OCI-LY7 (cell line): ENCODE results near the gene CACNG5. TPM values are rescaled to one million over a fixed set of nuclear protein-coding genes. Genes with fewer than 3 reads are reported as not detected.

Source experiments
- BruUV-seq: library from RNA; stranded (reverse); fragments of 400-500 nt; replicated peaks from 2 replicates; lab custom pipeline; 2021; lab: Mats Ljungman, UMichigan
- CTCF ChIA-PET: fragments of 300-600 bp; sonication (Branson Sonifier 250); formaldehyde crosslinking; loops from one replicate; lab custom pipeline; 2022; ENCODE audit warnings: antibody characterized with exemption; ENCODE audit not compliant: unreplicated experiment; lab: Charles Lee
- POLR2A ChIA-PET: fragments of 300-600 bp; sonication (Branson Sonifier 250); formaldehyde crosslinking; loops from one replicate; lab custom pipeline; 2022; ENCODE audit warnings: antibody characterized with exemption; lab: Charles Lee
- DNase-seq: peaks from one replicate; pipeline ENCODE4 v3.0.0-alpha.2; 2015; ENCODE audit warnings: low spot score
- H2AFZ ChIP-seq: fragments of 200-600 bp; sonication (generic), shearing (Covaris generic); 2 replicates; pipeline ENCODE4 v1.6.1; 2014; ENCODE audit warnings: mild to moderate bottlenecking, antibody characterized with exemption, low read length, moderate library complexity
- H3K27ac ChIP-seq: fragments of 200-600 bp; sonication (generic); 2 replicates; pipeline ENCODE4 v1.5.1; 2014; ENCODE audit warnings: mixed run types, low read depth, mild to moderate bottlenecking, moderate library complexity, low read length, inconsistent platforms; ENCODE audit not compliant: poor library complexity, severe bottlenecking
- H3K36me3 ChIP-seq: fragments of 200-600 bp; sonication (generic); 2 replicates; pipeline ENCODE4 v1.6.1; 2014; ENCODE audit warnings: mild to moderate bottlenecking, antibody characterized with exemption, low read length, moderate library complexity, mixed read lengths; ENCODE audit not compliant: insufficient read depth
- H3K4me1 ChIP-seq: fragments of 200-600 bp; sonication (generic); 2 replicates; pipeline ENCODE4 v1.5.1; 2014; ENCODE audit warnings: mild to moderate bottlenecking, low read length; ENCODE audit not compliant: insufficient read depth, poor library complexity, severe bottlenecking
- H3K4me2 ChIP-seq: fragments of 200-600 bp; sonication (generic); 2 replicates; pipeline ENCODE4 v1.6.1; 2014; ENCODE audit warnings: mild to moderate bottlenecking, low read length
- H3K4me3 ChIP-seq: fragments of 200-600 bp; sonication (generic); 2 replicates; pipeline ENCODE4 v1.5.1; 2014; ENCODE audit warnings: mild to moderate bottlenecking, low read depth, low read length; ENCODE audit not compliant: poor library complexity, severe bottlenecking
- H3K79me2 ChIP-seq: fragments of 200-600 bp; sonication (generic); 2 replicates; pipeline ENCODE4 v1.6.1; 2016; ENCODE audit warnings: low read depth, mild to moderate bottlenecking, low read length, moderate library complexity, mixed read lengths; ENCODE audit not compliant: insufficient read depth
- H3K9me2 ChIP-seq: fragments of 200-600 bp; sonication (generic); 2 replicates; pipeline ENCODE4 v1.6.1; 2016; ENCODE audit warnings: mild to moderate bottlenecking, low read length, mixed read lengths; ENCODE audit not compliant: insufficient read depth
- H3K9me3 ChIP-seq: fragments of 200-600 bp; sonication (generic); 2 replicates; pipeline ENCODE4 v1.6.1; 2014; ENCODE audit warnings: mild to moderate bottlenecking, mixed run types, low read length, mixed read lengths
- H4K20me1 ChIP-seq: fragments of 200-600 bp; sonication (generic); 2 replicates; pipeline ENCODE4 v1.6.1; 2014; ENCODE audit warnings: mild to moderate bottlenecking, antibody characterized with exemption, low read length, moderate library complexity, mixed read lengths; ENCODE audit not compliant: insufficient read depth
- EZH2phosphoT487 ChIP-seq: fragments of 200-600 bp; sonication (generic); IDR thresholded peaks from 2 replicates; pipeline ENCODE4 v1.6.1; 2018; ENCODE audit warnings: low read depth, borderline replicate concordance, mild to moderate bottlenecking, mixed run types, antibody characterized with exemption, low read length, moderate library complexity, mixed read lengths
- intact Hi-C: fragments of 100-400 bp; cut with micrococcal nuclease; formaldehyde crosslinking; loops from one replicate; pipeline ENCODE4 v1.10.0; 2022; ENCODE audit not compliant: unreplicated experiment
- total RNA-seq, 2 experiments: library from RNA; depleted of rRNA in 1 of 2; stranded (reverse); fragments of >200 nt in 1 of 2; shearing (Covaris generic) in 1 of 2; gene quantifications; 2 replicates each; pipeline ENCODE4 v1.2.3, GENCODE V29; 2014 to 2022
- TF ChIP-seq, protein P1 (sequence below): fragments of 200-600 bp; sonication (generic); conservative IDR thresholded peaks from 2 replicates; pipeline ENCODE4 v1.5.1; 2014; ENCODE audit warnings: mild to moderate bottlenecking, antibody characterized with exemption, low read length, moderate library complexity, mixed read lengths

Gene CACNG5
- total RNA-seq, 2 experiments from 2014 or later, result not detected

DNA sequence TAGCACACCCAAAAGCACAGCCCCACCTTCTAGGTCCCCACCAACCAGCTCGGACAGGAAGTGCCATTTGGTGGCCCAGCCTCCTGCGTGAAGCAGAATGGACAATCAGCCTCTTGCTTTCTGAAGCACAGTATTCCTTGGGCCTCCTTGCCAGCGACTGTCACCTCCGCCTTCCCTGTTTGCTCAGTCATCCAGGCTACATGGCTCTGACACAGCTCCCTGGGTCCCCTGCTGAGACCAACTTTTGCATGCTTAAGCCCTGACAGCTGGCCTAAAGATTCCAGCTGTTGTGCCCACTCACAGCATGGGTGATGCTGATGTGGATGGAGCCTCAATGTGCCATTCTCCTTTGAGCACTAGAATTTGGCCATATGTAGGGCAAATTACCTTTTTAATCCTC lies 4.5 kb upstream of the CACNG5 start:
- H3K4me2 ChIP-seq, result no peak overlapping the region
- no peaks in the 10 kb centered on the region for H3K9me3 ChIP-seq
- TF ChIP-seq EZH2phosphoT487, result no peak
- TF ChIP-seq, protein P1, sequence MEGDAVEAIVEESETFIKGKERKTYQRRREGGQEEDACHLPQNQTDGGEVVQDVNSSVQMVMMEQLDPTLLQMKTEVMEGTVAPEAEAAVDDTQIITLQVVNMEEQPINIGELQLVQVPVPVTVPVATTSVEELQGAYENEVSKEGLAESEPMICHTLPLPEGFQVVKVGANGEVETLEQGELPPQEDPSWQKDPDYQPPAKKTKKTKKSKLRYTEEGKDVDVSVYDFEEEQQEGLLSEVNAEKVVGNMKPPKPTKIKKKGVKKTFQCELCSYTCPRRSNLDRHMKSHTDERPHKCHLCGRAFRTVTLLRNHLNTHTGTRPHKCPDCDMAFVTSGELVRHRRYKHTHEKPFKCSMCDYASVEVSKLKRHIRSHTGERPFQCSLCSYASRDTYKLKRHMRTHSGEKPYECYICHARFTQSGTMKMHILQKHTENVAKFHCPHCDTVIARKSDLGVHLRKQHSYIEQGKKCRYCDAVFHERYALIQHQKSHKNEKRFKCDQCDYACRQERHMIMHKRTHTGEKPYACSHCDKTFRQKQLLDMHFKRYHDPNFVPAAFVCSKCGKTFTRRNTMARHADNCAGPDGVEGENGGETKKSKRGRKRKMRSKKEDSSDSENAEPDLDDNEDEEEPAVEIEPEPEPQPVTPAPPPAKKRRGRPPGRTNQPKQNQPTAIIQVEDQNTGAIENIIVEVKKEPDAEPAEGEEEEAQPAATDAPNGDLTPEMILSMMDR, result no peak
- no peaks in the 10 kb centered on the region for H4K20me1 ChIP-seq
- no TSS peak for BruUV-seq
- no peak overlapping the region for H3K4me3 ChIP-seq
- intact Hi-C loops, result no loop called here
- no peak for DNase-seq
- no peaks in the 10 kb centered on the region for H3K79me2 ChIP-seq
- H3K9me2 ChIP-seq, result no peaks in the 10 kb centered on the region
- no peak overlapping the region for H2AFZ ChIP-seq
- ChIA-PET POLR2A (interaction anchor here (1.1 to 1.4 kb wide), 2 partner anchors 30 to 44 kb away, joined by 3 read pairs; no protein-coding TSS in a partner anchor), CTCF (no interaction called here)
- no peaks in the 10 kb centered on the region for H3K4me1 ChIP-seq
- no peak overlapping the region for H3K27ac ChIP-seq
- H3K36me3 ChIP-seq, result no peaks in the 10 kb centered on the region

GRCh38 chr17:66831383-66832210 lies 3.3 kb upstream of the CACNG5 start:
- intact Hi-C loops, result no loop called here
- no peak for DNase-seq
- Histone ChIP-seq H3K27ac (no peak overlapping the region), H3K9me2 (no peaks in the 10 kb centered on the region), H3K4me1 (no peaks in the 10 kb centered on the region), H3K4me3 (no peak overlapping the region), H3K79me2 (no peaks in the 10 kb centered on the region), H2AFZ (no peak overlapping the region), H3K9me3 (no peaks in the 10 kb centered on the region), H3K4me2 (no peak overlapping the region), H4K20me1 (no peaks in the 10 kb centered on the region), H3K36me3 (no peaks in the 10 kb centered on the region)
- TF ChIP-seq EZH2phosphoT487, result no peak
- TF ChIP-seq, protein P1, result no peak
- CTCF ChIA-PET, result no interaction called here
- BruUV-seq, result no TSS peak
- POLR2A ChIA-PET, result interaction anchor here (1.1 kb wide), 1 partner anchor 29 kb away, joined by 3 read pairs; no protein-coding TSS in a partner anchor

DNA sequence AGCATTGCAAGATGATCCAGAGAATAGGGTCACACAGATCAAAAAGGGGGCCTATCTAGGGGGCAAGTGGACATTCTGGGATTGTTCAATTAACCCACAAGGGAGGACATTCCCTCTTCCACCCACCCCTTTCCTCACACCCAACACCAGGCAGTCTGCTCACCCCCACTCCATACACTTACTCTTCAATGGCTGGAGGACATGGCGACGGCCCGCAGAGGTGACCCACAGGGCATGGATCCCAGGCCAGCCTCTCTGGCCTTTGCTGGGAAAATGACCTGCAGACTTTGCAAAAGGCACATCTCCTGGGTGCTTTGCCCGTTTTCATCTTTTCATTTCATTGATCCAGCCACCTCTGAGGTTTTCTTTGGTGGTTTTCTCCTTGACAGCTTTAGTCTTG lies 1.7 kb upstream of the CACNG5 start:
- no peak for TF ChIP-seq EZH2phosphoT487
- TF ChIP-seq, protein P1, result no peak
- CTCF ChIA-PET, result no interaction called here

More for the DNA sequence above, 1.7 kb upstream of the CACNG5 start:
- no peak overlapping the region for H3K4me3 ChIP-seq
- H3K9me3 ChIP-seq, result no peaks in the 10 kb centered on the region
- H4K20me1 ChIP-seq, result no peaks in the 10 kb centered on the region
- no peak overlapping the region for H3K4me2 ChIP-seq
- H3K79me2 ChIP-seq, result no peaks in the 10 kb centered on the region
- H2AFZ ChIP-seq, result no peak overlapping the region
- no peak for DNase-seq
- POLR2A ChIA-PET, result no interaction called here
- BruUV-seq, result no TSS peak
- no peaks in the 10 kb centered on the region for H3K9me2 ChIP-seq
- no peaks in the 10 kb centered on the region for H3K4me1 ChIP-seq
- no peak overlapping the region for H3K27ac ChIP-seq
- no peaks in the 10 kb centered on the region for H3K36me3 ChIP-seq
- intact Hi-C loops, result no loop called here
